Measurements from ENCODE around the gene HMGCR.
"Not testable (repeated sequence)": the region's sequence is repeated elsewhere in the genome, so short reads cannot be mapped to it uniquely, and the experiment has no call there.

Gene HMGCR

DNA sequence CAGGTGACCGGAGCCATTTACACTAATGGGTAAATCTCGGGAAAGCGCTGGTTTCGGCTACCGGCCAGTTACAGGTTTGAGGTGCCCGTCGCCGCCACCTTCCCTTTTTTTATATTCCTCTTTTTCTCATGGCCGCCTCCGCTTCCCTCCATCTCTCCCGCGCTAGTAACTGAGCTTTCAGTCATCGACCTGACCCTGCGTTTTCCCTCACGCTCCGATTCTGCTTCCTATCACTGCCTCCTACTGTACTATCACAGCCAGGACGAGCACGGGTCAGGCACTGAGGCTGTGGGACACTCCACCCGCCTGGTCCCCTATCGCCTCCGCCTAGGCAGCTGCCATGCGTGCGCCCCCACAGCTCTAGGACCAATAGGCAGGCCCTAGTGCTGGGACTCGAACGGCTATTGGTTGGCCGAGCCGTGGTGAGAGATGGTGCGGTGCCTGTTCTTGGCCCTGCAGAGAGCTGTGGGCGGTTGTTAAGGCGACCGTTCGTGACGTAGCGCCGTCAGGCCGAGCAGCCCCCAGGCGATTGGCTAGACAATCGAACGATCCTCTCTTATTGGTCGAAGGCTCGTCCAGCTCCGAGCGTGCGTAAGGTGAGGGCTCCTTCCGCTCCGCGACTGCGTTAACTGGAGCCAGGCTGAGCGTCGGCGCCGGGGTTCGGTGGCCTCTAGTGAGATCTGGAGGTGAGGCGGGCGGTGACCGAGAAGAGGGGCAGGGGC, at the start of gene HMGCR:
Gene HMGCR (plus strand): TSS at position 606 of the 722 bp plus-strand sequence. CDS start 5,386 bp downstream, outside the sequence.
- DNase-seq (ENCODE audit: low read depth in 3 of 3), result peak; percentile 88 to 97 (median 95)

DNA sequence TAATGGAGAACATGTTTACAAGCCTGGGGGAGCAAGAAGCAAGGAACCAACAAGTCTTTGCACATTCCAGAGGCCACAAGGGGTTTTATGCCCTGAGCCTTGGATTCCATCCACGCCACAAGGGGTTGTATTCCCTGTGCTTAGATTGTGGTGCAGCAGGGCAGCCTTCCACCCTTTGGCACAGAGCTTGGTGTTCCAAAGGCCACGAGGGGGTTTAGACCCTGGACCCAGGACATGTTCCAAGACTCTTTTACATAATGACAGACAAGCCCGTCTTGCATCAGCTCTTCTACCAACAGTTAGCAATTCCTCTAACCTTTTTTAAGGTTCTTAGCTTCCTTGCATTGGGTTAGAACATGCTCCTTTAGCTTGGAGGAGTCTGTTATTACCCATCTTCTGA, 45.2 kb upstream of the HMGCR start:
- DNase-seq (ENCODE audit: low read depth in 3 of 3), result not testable (repeated sequence)

DNA sequence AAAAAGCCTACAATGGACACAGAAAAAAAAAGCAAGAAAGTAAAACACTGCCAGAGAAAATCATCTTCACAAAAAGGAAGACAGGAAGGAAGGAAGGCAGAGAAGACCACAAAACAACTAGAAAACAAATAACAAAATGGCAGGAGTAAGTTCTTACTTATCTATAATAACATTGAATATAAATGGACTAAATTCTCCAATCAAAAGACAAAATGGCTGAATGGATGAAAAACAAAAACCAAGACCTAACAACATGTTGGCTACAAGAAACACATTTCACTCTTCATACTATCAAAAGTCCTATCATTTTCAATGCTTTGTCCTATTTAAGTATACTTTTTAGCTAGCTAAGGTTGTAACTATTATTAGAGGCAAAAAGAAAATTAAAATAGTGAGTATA, 36.9 kb upstream of the HMGCR start:
- DNase-seq (ENCODE audit: low read depth in 3 of 3), result no peak

DNA sequence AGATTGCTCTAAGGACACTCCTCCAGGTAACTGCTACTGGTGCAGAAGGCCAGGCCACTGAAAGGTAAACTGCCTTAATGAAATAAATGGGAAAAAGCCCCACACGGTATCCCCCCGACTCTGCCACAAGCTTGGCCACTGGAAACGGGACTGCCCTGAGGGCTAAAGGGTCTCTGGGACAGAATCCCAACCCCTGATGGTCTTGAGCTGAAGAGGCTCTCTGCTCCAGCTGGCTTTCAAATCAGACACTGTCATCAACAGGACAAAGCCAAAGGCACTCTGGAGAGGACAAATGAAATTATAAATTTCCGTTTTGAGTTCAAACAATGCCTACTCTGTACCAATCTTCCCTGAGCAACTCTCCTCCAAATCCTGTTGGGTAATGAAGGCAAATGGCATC, 33.6 kb upstream of the HMGCR start:
- DNase-seq (ENCODE audit: low read depth in 3 of 3), result no peak

DNA sequence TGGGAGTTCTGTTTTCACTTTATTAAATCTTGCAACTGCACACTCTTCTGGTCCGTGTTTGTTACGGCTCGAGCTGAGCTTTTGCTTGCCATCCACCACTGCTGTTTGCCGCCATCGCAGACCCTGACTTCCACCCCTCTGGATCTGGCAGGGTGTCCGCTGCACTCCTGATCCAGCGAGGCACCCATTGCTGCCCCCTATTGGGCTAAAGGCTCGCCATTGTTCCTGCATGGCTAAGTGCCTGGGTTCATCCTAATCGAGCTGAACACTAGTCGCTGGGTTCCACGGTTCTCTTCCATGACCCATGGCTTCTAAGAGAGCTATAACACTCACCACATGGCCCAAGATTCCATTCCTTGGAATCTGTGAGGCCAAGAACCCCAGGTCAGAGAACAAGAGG, 32.5 kb upstream of the HMGCR start:
- DNase-seq (ENCODE audit: low read depth in 3 of 3), result not testable (repeated sequence)

DNA sequence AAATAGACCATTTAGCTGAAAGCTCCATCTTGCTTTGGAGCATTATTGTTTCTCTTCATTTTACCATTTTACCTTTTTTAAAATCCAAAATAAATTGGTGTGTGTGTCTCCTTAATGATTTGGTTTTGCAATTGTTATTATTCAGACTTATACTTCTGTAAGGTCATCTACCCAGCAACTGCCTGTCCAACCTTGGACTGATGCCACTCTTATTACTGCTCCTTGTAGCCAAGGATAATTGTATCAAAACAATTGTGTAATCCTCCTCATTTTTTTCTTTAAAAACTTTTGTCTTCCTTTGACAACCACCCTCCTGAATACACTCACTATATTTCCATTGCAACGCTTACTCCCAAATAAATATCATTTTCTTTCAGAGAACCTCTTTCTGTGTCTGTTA, 30.3 kb upstream of the HMGCR start:
- DNase-seq (ENCODE audit: low read depth in 3 of 3), result no peak

DNA sequence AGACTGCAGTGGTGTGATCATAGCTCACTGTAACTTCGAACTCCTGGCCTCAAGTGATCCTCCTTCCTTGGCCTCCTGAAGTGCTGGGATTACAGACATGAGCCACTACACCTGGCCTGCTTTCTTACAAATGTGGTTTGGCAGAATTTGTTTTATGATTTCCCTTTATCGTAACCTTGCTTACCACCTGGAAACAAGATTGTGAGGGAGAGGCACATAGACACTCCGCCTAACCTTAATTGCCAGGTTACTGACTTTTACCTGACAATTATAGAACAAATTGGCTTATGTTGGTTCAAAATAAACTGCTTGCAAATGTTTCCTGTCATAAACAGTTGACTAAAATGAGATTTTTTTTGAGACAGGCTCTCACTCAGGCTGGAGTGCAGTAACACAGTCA, 26.8 kb upstream of the HMGCR start:
- no peak for DNase-seq (ENCODE audit: low read depth in 3 of 3)

DNA sequence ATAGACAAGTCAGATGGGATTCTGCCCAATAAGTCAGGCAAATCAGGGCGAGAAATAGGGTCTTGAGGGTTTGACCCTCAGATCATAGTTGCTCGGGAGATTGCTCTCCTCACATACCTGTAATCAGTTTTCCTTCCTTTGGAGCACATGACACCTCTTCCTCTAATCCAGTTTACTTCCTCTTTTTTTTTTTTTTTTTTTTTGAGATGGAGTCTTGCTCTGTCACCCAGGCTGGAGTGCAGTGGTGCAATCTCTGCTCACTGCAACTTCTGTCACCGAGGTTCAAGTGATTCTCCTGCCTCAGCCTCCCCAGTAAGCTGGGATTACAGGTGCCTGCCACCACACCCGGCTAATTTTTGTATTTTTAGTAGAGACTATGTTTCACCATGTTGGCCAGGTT, 17.9 kb upstream of the HMGCR start:
- DNase-seq (ENCODE audit: low read depth in 3 of 3), result not testable (repeated sequence)

DNA sequence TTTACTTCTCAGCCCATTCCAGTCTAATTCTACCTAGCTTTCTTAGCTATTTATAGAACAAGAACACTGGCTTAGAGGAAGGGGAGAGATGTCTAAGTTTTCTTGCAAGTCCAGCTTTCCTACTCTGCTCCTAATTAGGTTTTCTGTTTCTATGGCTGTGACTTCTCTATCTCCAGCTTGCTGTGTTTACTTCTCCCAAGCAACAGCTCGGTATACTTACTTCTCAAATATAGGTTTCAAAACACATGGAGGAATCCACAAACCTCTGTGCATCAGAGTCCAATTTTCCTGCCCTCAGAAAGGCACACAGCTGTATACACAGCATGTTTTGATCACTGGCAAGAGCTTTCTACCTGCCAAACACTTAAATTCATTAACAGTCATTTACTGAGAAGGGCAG, 17.4 kb upstream of the HMGCR start:
- DNase-seq (ENCODE audit: low read depth in 3 of 3), result no peak

DNA sequence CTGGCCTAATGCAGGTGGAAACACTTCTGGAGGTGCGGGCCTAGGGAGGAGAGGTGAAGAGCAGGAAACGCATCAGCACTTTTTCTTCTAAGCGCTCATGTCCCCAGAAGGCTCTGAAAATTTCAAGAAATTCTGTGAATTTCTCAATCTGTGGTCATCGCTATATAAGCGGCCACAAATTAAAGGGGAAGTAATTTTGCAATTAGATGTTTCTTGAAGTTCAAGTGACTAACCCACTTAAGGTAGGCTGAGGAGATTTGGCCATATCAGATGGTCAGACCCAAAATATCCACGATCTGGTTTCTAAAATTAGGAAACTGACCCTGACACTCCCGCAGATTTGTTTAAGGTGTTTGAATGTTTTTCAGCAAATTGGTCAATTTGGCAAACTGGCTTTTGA, 16.6 kb upstream of the HMGCR start:
- no peak for DNase-seq (ENCODE audit: low read depth in 3 of 3)

DNA sequence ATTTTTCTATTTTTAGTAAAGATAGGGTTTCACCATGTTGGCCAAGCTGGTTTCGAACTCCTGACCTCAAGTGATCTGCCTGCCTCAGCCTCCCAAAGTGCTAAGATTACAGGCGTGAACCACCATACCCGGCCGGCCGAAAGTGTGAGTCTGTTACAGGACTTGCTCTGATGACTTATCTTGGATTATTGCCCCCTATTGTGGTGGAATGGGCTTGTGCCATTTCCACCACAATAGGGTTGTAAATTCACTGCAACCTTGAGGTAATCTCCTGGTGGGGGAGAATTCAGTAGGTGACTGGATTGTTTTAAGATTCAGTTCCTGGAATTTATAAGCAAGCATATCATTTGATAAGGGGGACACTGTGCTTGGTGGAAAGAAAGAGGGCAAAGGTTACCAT, 15.0 kb upstream of the HMGCR start:
- DNase-seq (ENCODE audit: low read depth in 3 of 3), result no peak

DNA sequence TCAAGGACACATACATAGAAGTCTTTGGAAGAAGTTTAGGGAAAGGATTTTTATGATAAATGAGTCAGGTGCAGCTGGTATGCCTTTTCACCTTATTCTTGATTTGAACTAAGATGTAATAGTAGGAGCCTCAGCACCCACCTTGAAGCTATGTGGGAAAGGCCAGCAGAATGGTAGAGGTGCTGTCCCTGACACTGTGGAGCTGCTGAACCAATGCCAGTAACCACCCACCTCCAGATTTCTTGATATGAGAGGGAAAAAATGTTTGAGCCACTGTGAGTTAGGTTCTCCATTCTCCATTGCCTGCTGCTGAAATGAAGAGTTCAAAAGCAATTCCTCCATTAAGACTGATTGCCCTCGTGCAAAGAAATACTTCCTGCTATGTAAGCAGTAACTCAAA, 12.2 kb upstream of the HMGCR start:
- no peak for DNase-seq (ENCODE audit: low read depth in 3 of 3)

DNA sequence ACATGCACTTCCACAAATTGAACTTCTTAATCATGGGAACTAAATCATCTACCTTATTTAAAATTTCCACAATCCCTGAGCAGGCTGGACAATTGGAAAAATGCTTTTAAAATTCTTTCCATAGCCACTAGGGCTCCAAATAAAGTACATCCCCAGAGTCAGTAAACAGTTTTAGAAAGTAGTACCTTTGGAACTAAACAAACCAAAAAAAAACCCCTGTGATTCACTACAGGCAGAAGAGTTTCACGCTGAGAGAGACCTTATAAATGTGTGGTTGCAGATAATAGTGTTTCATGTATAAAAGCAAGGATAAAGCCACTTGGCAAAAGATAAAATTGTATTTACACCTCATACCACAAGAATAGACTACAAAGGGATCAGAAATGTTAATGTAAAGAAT, 11.8 kb upstream of the HMGCR start:
- DNase-seq (ENCODE audit: low read depth in 3 of 3), result no peak

DNA sequence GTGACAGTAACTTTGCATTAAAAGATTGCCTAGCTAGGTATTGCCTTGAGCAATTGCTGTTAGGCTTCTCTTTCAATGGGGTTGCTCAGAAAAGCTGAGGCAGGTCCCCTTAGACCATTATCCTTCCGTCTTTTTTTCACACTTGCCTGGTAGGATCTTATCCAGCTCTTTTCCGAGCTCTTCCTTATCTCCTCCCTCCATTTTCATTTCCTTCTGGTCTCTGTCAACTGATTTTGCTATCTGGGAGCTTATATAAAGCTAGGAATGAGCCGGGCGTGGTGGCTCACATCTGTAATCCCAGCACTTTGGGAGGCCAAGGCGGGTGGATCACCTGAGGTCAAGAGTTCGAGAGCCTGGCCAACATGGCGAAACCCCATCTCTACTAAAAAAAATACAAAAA, 6.6 kb upstream of the HMGCR start:
- no peak for DNase-seq (ENCODE audit: low read depth in 3 of 3)

DNA sequence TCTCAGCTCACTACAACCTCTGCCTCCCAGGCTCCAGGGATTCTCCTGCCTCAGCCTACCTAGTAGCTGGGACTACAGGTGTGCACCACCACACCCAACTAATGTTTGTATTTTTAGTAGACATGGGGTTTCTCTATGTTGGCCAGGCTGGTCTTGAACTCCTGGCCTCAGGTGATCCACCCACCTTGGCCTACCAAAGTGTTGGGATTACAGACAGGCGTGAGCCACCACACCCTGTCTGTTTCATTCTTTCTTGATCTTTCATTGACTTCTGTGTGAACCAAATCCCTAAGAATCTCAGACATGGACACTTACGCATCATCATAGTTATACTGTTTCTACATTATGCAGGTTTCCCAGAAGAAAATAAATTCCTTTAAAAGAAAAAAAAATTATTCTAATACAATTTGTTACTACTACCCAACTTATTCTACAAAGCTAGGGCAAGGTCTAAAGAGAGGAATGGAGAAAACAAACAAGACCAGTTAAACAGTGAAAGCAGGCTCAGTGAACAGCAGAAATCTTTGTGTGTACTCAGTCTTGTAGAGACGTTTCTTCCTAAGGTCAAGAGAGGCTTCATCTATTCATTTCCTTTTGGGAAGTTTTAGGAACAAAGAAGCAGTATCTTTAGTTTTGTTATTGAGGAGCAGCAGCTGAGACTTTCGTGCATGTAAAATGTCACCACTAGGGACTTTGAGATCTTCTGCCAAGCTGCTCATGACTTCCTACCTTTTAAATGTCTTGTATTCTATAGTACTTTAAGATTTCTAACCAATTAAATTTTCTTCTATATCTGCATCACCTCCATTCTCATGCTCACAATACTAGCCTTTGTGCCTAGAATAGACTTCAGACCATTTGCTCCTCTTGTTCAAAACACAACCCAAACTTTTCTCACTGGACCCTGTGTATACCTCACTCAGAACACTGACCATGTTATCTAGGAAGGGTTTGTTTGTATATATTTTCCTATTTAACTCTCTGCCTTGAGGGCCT, 5.6 kb upstream of the HMGCR start:
- DNase-seq (ENCODE audit: low read depth in 3 of 3), result no peak

DNA sequence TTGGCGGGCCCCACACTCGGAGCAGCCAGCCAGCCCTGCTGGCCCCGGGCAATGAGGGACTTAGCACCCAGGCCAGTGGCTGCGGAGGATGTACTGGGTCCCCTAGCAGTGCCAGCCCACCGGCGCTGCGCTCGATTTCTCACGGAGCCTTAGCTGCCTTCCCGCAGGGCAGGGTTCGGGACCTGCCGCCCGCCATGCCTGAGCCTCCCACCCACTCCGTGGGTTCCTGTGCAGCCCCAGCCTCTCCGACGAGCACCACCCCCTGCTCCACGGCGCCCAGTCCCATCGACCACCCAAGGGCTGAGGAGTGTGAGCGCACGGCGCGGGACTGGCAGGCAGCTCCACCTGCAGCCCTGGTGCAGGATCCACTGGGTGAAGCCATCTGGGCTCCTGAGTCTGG, 3.3 kb upstream of the HMGCR start:
- not testable (repeated sequence) for DNase-seq (ENCODE audit: low read depth in 3 of 3)

DNA sequence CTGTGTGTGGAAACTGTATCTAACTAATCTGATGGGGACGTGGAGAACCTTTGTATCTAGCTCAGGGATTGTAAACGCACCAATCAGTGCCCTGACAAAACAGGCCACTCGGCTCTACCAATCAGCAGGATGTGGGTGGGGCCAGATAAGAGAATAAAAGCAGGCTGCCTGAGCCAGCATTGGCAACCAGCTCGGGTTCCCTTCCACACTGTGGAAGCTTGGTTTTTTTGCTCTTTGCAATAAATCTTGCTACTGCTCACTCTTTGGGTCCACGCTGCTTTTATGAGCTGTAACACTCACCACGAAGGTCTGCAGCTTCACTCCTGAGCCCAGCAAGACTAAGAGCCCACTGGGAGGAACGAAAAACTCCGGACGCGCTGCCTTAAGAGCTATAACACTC, 2.6 kb upstream of the HMGCR start:
- DNase-seq (ENCODE audit: low read depth in 3 of 3), result not testable (repeated sequence)

DNA sequence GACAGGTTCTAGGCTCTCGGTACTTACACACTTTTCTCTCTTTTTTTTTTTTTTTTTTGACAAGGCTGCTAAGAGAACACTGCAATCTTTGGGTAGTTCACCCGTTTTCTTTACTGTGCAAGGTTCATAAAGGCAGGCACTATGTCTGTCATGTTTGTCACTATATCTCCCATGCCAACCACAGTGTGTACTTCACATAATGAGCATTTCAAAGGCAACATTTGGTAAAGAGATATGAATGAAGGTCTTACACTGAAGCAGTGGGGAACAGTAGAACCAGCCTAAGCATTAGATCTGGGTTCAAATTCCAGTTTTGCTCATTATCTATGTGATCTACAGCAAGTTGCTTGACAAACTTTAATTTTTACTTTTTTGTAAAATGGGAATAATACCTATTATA, 1.5 kb upstream of the HMGCR start:
- no peak for DNase-seq (ENCODE audit: low read depth in 3 of 3)

DNA sequence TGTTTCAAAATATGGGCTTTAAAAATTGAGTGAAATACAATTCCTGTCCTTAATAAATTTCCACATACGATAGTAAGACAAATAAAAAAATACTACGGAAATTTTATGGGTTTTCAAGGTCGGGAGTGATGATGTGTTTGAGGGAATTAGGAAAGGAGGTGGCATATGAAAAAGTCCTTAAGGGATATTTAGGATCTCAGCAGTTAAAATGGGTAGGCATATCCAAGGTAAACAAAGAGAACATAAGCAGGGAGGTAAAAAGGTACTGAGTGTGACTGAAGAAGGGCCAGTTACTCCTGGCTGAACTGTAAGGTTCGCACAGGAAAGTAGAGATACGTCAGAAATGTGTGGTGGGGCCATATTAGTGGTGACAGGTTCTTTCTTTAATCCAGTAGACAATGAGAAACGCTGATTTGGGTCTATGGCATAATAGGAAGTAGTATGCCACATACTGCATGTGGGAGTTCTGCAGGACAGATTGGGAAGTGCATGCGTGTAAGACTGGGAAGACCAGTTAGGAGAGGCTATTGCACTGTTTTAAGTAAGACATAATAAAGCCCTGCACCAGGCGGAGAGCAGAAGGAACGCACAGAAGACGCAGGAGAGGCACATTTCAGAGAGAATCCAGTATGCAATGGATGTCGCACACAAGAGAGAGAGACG, 937 bp upstream of the HMGCR start:
- DNase-seq (ENCODE audit: low read depth in 3 of 3), result no peak

DNA sequence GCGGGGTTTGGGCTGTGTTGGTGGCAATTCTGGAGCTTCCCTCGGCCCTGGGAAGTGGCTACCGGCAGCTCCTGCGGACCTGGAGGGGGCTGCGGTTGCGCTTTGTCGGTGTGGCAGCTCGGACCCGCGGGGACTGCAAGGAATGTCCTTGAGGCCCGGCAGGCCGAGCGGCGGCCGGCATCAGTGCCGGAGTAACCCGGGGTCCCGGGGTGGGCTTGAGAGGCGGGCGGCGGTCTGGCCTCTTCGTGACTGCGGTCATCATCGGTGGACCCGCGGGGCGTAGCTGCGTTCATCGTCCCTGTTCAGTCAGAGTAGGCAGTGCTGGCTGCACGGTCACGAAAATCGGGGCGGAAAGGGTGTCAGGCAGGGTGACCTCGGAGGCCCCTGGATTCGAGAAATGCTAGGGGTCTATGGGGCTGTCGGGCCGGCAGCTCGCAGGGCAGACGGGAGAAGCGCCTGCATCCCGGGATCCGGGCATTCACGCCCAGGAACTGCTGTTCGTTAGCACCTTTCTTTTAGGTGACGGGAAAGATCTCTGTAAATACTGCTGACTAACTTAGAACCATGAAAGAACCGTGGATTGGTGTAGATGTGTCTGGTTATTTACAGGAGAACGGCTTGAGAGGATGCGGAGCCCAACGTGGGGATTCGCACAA, 474 bp downstream of the HMGCR start:
- DNase-seq (ENCODE audit: low read depth in 3 of 3), result peak in 2 of 3 experiments; percentile 5 to 28

DNA sequence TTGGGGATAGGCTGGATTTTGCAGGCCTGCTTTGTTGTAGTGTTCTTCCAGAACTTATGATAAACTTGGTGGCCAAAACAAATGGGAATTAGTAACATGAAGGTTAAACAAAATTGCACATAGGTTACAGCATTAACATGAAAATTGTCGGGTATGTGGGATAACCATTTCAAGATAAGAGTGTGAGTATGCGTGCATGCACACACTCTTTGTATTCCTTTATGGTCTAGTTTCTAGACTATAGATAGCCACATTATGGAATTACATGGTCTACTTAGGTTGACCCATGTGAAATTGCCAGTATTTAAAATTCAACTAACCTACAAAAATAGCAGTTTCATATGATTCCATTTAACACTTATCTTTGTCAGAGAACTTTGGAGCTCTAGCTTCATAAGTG, 1.4 kb downstream of the HMGCR start:
- DNase-seq (ENCODE audit: low read depth in 3 of 3), result no peak
